Measurements from ENCODE around the gene USF3.

USF3 gene

GRCh38 chr3:113660896-113661295 lies 35.5 kb downstream of the USF3 start:
- H3K9me2 ChIP-seq (ENCODE audit: low read depth, low read length): no peaks in the 10 kb centered on the region
- no peak overlapping the region for H3K9ac ChIP-seq (ENCODE audit: low read length)
- no peaks in the 10 kb centered on the region for H3K27me3 ChIP-seq (ENCODE audit: insufficient read depth, low read length)
- TF ChIP-seq, protein P1, sequence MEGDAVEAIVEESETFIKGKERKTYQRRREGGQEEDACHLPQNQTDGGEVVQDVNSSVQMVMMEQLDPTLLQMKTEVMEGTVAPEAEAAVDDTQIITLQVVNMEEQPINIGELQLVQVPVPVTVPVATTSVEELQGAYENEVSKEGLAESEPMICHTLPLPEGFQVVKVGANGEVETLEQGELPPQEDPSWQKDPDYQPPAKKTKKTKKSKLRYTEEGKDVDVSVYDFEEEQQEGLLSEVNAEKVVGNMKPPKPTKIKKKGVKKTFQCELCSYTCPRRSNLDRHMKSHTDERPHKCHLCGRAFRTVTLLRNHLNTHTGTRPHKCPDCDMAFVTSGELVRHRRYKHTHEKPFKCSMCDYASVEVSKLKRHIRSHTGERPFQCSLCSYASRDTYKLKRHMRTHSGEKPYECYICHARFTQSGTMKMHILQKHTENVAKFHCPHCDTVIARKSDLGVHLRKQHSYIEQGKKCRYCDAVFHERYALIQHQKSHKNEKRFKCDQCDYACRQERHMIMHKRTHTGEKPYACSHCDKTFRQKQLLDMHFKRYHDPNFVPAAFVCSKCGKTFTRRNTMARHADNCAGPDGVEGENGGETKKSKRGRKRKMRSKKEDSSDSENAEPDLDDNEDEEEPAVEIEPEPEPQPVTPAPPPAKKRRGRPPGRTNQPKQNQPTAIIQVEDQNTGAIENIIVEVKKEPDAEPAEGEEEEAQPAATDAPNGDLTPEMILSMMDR (IDR thresholded peaks at IDR 0.05; ENCODE audit: low read length): no peak
- TF ChIP-seq EZH2 (IDR thresholded peaks at IDR 0.05; ENCODE audit: borderline replicate concordance, low read length): no peak
- no peak overlapping the region for H2AFZ ChIP-seq (ENCODE audit: low read length)
- 0 out of 2 replicates have a peak, but pooled peaks cover 6% of the 10 kb centered on the region for H3K36me3 ChIP-seq (ENCODE audit: insufficient read depth, low read length)
- no peaks in the 10 kb centered on the region for H3K79me2 ChIP-seq (ENCODE audit: insufficient read depth, low read length)
- peak overlapping the region; percentile 35; the same call in 1 of the 2 replicates for H3K4me2 ChIP-seq (ENCODE audit: low read length)
- H4K20me1 ChIP-seq (ENCODE audit: insufficient read depth, low read length): no peaks in the 10 kb centered on the region
- no peaks in the 10 kb centered on the region for H3K9me3 ChIP-seq (ENCODE audit: low read length)
- H3K27ac ChIP-seq (ENCODE audit: low read depth, low read length, poor library complexity, severe bottlenecking): peak overlapping the region; percentile 90
- peaks cover 37% of the 10 kb centered on the region for H3K4me1 ChIP-seq (ENCODE audit: insufficient read depth, low read length, severe bottlenecking)
- H3K4me3 ChIP-seq (ENCODE audit: low read depth, low read length, poor library complexity, severe bottlenecking): peak overlapping the region; percentile 8
- H3F3A ChIP-seq (ENCODE audit: insufficient read depth, low read length): no peaks in the 10 kb centered on the region

GRCh38 chr3:113660458-113660857 lies 36.0 kb downstream of the USF3 start:
- H3K9me3 ChIP-seq (ENCODE audit: low read length): no peaks in the 10 kb centered on the region
- H4K20me1 ChIP-seq (ENCODE audit: insufficient read depth, low read length): no peaks in the 10 kb centered on the region
- H3K4me2 ChIP-seq (ENCODE audit: low read length): peak overlapping the region; percentile 35; the same call in 1 of the 2 replicates
- peak overlapping the region; percentile 90 for H3K27ac ChIP-seq (ENCODE audit: low read depth, low read length, poor library complexity, severe bottlenecking)
- H3K4me3 ChIP-seq (ENCODE audit: low read depth, low read length, poor library complexity, severe bottlenecking): peak overlapping the region; percentile 8
- peaks cover 37% of the 10 kb centered on the region for H3K4me1 ChIP-seq (ENCODE audit: insufficient read depth, low read length, severe bottlenecking)
- no peak overlapping the region for H2AFZ ChIP-seq (ENCODE audit: low read length)
- H3K9me2 ChIP-seq (ENCODE audit: low read depth, low read length): no peaks in the 10 kb centered on the region
- 0 out of 2 replicates have a peak, but pooled peaks cover 6% of the 10 kb centered on the region for H3K36me3 ChIP-seq (ENCODE audit: insufficient read depth, low read length)
- H3F3A ChIP-seq (ENCODE audit: insufficient read depth, low read length): no peaks in the 10 kb centered on the region
- no peak overlapping the region for H3K9ac ChIP-seq (ENCODE audit: low read length)
- TF ChIP-seq EZH2 (IDR thresholded peaks at IDR 0.05; ENCODE audit: borderline replicate concordance, low read length): no peak
- TF ChIP-seq, protein P1 (IDR thresholded peaks at IDR 0.05; ENCODE audit: low read length): no peak
- H3K27me3 ChIP-seq (ENCODE audit: insufficient read depth, low read length): no peaks in the 10 kb centered on the region
- H3K79me2 ChIP-seq (ENCODE audit: insufficient read depth, low read length): no peaks in the 10 kb centered on the region

- TF ChIP-seq, protein P1 (IDR thresholded peaks at IDR 0.05; ENCODE audit: low read length): no peak
- TF ChIP-seq EZH2 (IDR thresholded peaks at IDR 0.05; ENCODE audit: borderline replicate concordance, low read length): no peak
- H2AFZ ChIP-seq (ENCODE audit: low read length): no peak overlapping the region
- no peaks in the 10 kb centered on the region for H3K9me2 ChIP-seq (ENCODE audit: low read depth, low read length)
- no peaks in the 10 kb centered on the region for H3K9me3 ChIP-seq (ENCODE audit: low read length)
- H3F3A ChIP-seq (ENCODE audit: insufficient read depth, low read length): no peaks in the 10 kb centered on the region
- H3K4me2 ChIP-seq (ENCODE audit: low read length): peak overlapping the region; percentile 35; the same call in 1 of the 2 replicates
- no peaks in the 10 kb centered on the region for H3K27me3 ChIP-seq (ENCODE audit: insufficient read depth, low read length)
- H3K36me3 ChIP-seq (ENCODE audit: insufficient read depth, low read length): 0 out of 2 replicates have a peak, but pooled peaks cover 6% of the 10 kb centered on the region
- H4K20me1 ChIP-seq (ENCODE audit: insufficient read depth, low read length): no peaks in the 10 kb centered on the region
- H3K9ac ChIP-seq (ENCODE audit: low read length): no peak overlapping the region
- H3K79me2 ChIP-seq (ENCODE audit: insufficient read depth, low read length): no peaks in the 10 kb centered on the region
- peaks cover 37% of the 10 kb centered on the region for H3K4me1 ChIP-seq (ENCODE audit: insufficient read depth, low read length, severe bottlenecking)
- H3K27ac ChIP-seq (ENCODE audit: low read depth, low read length, poor library complexity, severe bottlenecking): peak overlapping the region; percentile 90
- H3K4me3 ChIP-seq (ENCODE audit: low read depth, low read length, poor library complexity, severe bottlenecking): peak overlapping the region; percentile 15
These were observed 36.4 kb downstream of the USF3 start for GRCh38 chr3:113659996-113660395.

Measured in OCI-LY1 (cell line).